Smooth muscle cell (in vitro differentiated cells): Measurements from ENCODE around the gene FBXO42. TPM values are rescaled to one million over a fixed set of nuclear protein-coding genes. Genes with fewer than 3 reads are reported as not detected.

Experiments used
- DNase-seq: peaks from one replicate; lab custom pipeline; 2025; ENCODE audit not compliant: unreplicated experiment; lab: John Stamatoyannopoulos, UW
- H2AFZ ChIP-seq: fragments of 200-600 bp; sonication (generic); 2 replicates; pipeline ENCODE4 v1.6.0; 2016; ENCODE audit warnings: antibody characterized with exemption, low read depth, mild to moderate bottlenecking
- H3F3A ChIP-seq: fragments of 200-600 bp; sonication (generic); 2 replicates; pipeline ENCODE4 v1.6.0; 2017; ENCODE audit warnings: antibody characterized with exemption, low read depth
- H3K27ac ChIP-seq: fragments of 200-600 bp; sonication (generic); 2 replicates; pipeline ENCODE4 v1.5.1; 2016; ENCODE audit warnings: low read depth, mild to moderate bottlenecking
- H3K27me3 ChIP-seq: fragments of 200-600 bp; sonication (generic); 2 replicates; pipeline ENCODE4 v1.6.1; 2016; ENCODE audit warnings: low read depth, mild to moderate bottlenecking
- H3K36me3 ChIP-seq: fragments of 200-600 bp; sonication (generic); 2 replicates; pipeline ENCODE4 v1.5.1; 2016; ENCODE audit warnings: low read depth
- H3K4me1 ChIP-seq: fragments of 200-600 bp; sonication (generic); 2 replicates; pipeline ENCODE4 v1.5.1; 2016; ENCODE audit warnings: low read depth
- H3K4me2 ChIP-seq: fragments of 200-600 bp; sonication (generic); 2 replicates; pipeline ENCODE4 v1.6.0; 2016; ENCODE audit warnings: mild to moderate bottlenecking
- H3K4me3 ChIP-seq: fragments of 200-600 bp; sonication (generic); 2 replicates; pipeline ENCODE4 v1.5.1; 2016; ENCODE audit warnings: mild to moderate bottlenecking
- H3K79me2 ChIP-seq: fragments of 200-600 bp; sonication (generic); 2 replicates; pipeline ENCODE4 v1.6.0; 2016; ENCODE audit warnings: low read depth, mild to moderate bottlenecking
- H3K9ac ChIP-seq: fragments of 200-600 bp; sonication (generic); 2 replicates; pipeline ENCODE4 v1.6.0; 2016; ENCODE audit warnings: low read depth
- H3K9me3 ChIP-seq: fragments of 200-600 bp; sonication (generic); replicated peaks from 2 replicates; pipeline ENCODE4 v1.5.1; 2016; ENCODE audit warnings: low read depth
- H4K20me1 ChIP-seq: fragments of 200-600 bp; sonication (generic); 2 replicates; pipeline ENCODE4 v1.6.0; 2016; ENCODE audit warnings: low read depth
- CTCF ChIP-seq: fragments of 200-600 bp; sonication (generic); IDR thresholded peaks from 2 replicates; pipeline ENCODE4 v1.5.1; 2017; ENCODE audit warnings: borderline replicate concordance, mild to moderate bottlenecking, antibody characterized with exemption; ENCODE audit not compliant: insufficient read depth, poor library complexity, severe bottlenecking
- WGBS: methylation state at CpG from one replicate; pipeline ENCODE4 v1.1.7; 2016; ENCODE audit warnings: low lambda C conversion rate; 5-methylcytosine and 5-hydroxymethylcytosine counted together
- polyA plus RNA-seq: library from polyadenylated mRNA; unstranded; fragments of >200 nt; fragmentation: Nextera tagmentation; extraction: Ambion mirVana; gene quantifications from 2 replicates; pipeline ENCODE4 v1.2.1, GENCODE V29; 2016
- total RNA-seq: library from RNA; depleted of rRNA; stranded (reverse); fragments of >200 nt; gene quantifications from 2 replicates; pipeline ENCODE4 v1.2.3, GENCODE V29; 2014

FBXO42 gene
- total and polyA plus RNA-seq, 2 experiments from 2014 or later: 14.7 to 22.6 TPM

- H3K9me3 ChIP-seq: no peaks in the 10 kb centered on the region
- H3K27me3 ChIP-seq: no peaks in the 10 kb centered on the region
- H4K20me1 ChIP-seq: no peaks in the 10 kb centered on the region
- no peak for TF ChIP-seq CTCF
- H3K4me2 ChIP-seq: no peak overlapping the region
- H3K4me1 ChIP-seq: peaks cover 5% of the 10 kb centered on the region
- WGBS: 90% methylated on average over 3 of the region's 3 CpGs
- H3K27ac ChIP-seq: no peak overlapping the region
- H3F3A ChIP-seq: peaks cover 3% of the 10 kb centered on the region
- H3K36me3 ChIP-seq: no peaks in the 10 kb centered on the region
- no peak for DNase-seq
- H3K4me3 ChIP-seq: no peak overlapping the region
- no peak overlapping the region for H3K9ac ChIP-seq
- H3K79me2 ChIP-seq: no peaks in the 10 kb centered on the region
- no peak overlapping the region for H2AFZ ChIP-seq
Measured at GRCh38 chr1:16203550-16203949, 148.7 kb downstream of the FBXO42 start.

GRCh38 chr1:16202281-16203210 lies 149.7 kb downstream of the FBXO42 start:
- Histone ChIP-seq H3K27me3 (no peaks in the 10 kb centered on the region), H3K36me3 (no peaks in the 10 kb centered on the region), H3K27ac (no peak overlapping the region), H4K20me1 (no peaks in the 10 kb centered on the region), H2AFZ (no peak overlapping the region), H3K9ac (no peak overlapping the region), H3F3A (no peaks in the 10 kb centered on the region), H3K4me2 (no peak overlapping the region), H3K4me3 (no peak overlapping the region), H3K9me3 (no peaks in the 10 kb centered on the region), H3K79me2 (no peaks in the 10 kb centered on the region), H3K4me1 (peaks cover 5% of the 10 kb centered on the region)
- WGBS: 93% methylated on average over 24 of the region's 24 CpGs
- TF ChIP-seq CTCF: no peak
- DNase-seq: no peak

GRCh38 chr1:16199700-16200099 lies 152.6 kb downstream of the FBXO42 start:
- Histone ChIP-seq H3K27me3 (no peaks in the 10 kb centered on the region), H3K9ac (no peak overlapping the region), H3F3A (no peaks in the 10 kb centered on the region), H3K27ac (no peak overlapping the region), H3K36me3 (no peaks in the 10 kb centered on the region), H3K4me1 (no peaks in the 10 kb centered on the region), H3K4me2 (no peak overlapping the region), H3K9me3 (no peaks in the 10 kb centered on the region), H3K79me2 (no peaks in the 10 kb centered on the region), H4K20me1 (no peaks in the 10 kb centered on the region), H2AFZ (no peak overlapping the region), H3K4me3 (no peak overlapping the region)
- DNase-seq: no peak
- WGBS: 77% methylated on average over 3 of the region's 4 CpGs
- TF ChIP-seq CTCF: no peak

GRCh38 chr1:16199157-16199501 lies 153.2 kb downstream of the FBXO42 start:
- H4K20me1 ChIP-seq: no peaks in the 10 kb centered on the region
- H3K9me3 ChIP-seq: no peaks in the 10 kb centered on the region
- no peak overlapping the region for H2AFZ ChIP-seq
- no peak for TF ChIP-seq CTCF
- no peak for DNase-seq
- no peaks in the 10 kb centered on the region for H3F3A ChIP-seq
- H3K27me3 ChIP-seq: no peaks in the 10 kb centered on the region
- H3K36me3 ChIP-seq: no peaks in the 10 kb centered on the region
- no peak overlapping the region for H3K4me2 ChIP-seq
- H3K79me2 ChIP-seq: no peaks in the 10 kb centered on the region
- H3K4me3 ChIP-seq: no peak overlapping the region
- H3K9ac ChIP-seq: no peak overlapping the region
- no CpG with 5 or more reads among the region's 1 CpG for WGBS
- H3K27ac ChIP-seq: no peak overlapping the region
- no peaks in the 10 kb centered on the region for H3K4me1 ChIP-seq
